NCI-H82 treated with DMSO at 0.1 percent for 48 hours (cell line): ENCODE measurements around the gene OPCML.

ENCODE experiments used
- DNase-seq: peaks from one replicate; lab custom pipeline; 2025; ENCODE audit not compliant: unreplicated experiment; lab: John Stamatoyannopoulos, UW

OPCML gene

DNA sequence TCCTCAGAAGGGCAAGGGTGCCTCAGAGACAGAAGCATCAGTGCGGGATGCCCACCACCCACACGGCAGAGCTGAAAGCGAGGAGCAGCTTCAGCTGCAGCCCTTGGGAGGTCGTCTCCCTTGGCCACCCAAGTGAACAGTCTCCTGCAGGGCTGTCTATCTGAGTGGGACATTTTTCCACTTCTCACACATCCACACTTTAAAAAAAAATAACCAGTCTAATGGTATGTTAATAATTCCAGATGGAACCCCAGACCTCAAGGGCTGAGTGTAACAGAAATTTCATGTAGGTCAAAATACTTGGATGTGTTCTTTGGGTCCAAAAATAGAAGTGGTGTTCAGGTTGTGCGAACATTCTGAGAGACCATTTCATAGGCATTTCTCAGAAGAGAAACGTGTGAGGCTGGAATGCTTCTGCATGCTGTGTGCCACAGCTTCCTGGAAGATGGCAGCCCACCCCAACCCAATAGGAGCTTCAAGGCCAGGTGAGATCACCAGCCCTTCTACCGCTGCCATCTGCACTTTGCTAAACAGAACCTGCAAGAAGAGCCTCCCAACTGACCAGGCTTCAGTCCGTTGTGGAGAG is 623.2 kb downstream of the OPCML start:
- no peak for DNase-seq

DNA sequence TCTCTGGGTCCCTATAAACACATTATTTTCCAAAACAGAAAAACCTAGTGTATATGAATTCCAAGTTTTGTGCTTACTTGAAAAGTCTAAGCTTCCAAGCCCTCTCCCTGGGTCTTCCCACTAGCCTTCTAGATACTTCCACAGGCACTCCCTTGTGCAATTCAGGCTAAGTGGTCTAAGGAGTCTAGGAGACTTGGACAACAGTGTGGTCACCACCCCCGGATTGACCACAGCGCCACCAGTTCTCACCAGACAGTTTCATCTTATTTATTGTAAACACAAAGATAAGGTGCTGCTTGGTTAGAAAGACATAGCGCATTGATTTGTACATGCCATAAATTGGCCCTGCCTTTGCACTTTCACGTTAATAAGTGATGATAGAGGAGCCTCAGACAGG is 623.9 kb downstream of the OPCML start:
- DNase-seq = no peak

DNA sequence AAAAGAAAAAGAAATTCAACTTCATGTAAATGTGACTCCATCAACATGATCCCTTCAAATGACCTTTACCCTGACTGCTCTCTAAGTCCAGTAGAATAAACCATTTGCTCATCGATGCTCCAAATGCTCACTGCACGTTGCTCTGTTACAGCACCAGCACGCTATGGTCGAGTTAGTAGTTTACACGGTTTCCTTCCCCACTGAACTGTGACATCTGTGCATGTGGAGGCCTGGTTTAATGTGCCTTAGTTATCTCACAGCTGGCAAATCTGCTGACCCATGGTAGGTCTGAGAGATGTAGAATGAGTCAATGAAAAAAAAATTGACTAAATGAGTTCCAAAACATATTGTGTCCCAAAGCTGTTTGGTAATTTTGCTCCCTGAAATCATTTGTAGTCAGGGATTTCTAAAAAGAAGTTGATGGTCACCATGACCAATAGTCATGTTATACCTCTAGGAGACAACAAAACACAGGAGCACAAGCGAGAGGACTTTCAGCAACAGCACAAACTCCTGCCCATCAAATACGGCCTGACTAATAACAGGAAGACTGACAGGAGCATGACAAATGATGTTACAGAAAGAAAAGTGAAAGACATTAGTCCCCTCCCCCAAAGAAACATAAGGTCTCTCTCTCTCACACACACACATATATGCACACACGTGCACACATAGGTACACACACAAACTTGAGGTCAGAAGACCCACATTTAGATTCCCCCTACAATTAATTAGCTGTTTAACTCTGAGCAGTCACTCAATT is 624.5 kb downstream of the OPCML start:
- no peak for DNase-seq

DNA sequence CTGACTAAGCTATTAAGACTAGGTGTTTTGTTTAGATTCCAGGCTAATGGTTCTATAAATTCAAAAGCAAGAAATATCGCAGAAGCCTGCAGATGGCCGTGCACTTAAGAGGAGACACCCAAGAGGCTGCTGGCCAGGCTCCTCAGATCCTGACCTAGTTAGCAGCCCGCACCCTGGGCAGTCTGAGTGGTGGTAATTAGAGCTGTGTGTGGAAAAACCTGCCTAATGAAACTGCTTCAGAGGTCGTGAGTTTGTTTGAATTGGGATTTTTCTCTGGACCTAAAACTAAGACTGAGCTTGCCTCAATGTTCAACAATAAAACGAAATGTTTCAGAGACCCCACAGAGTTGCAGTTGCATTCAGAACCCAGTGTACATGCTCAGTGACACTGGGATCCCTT is 627.7 kb downstream of the OPCML start:
- no peak for DNase-seq

DNA sequence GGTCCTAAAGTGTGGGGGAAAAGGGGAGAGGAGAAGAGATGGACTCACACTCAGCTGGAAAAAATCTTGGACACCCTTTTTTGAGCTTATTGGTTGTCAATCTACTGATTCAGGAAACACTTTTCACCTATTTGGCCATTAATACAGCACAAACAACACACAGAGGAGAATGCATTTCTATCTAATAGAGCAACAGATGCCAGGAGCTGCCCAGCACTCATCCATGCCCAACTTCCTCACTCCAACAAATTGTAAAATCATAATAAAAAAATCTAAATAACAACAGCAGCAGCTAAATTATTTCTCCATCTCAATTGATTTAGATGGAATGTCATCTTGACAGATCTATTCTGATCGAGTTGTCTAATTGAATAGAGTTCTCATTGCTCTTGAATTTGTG is 628.2 kb downstream of the OPCML start:
- no peak for DNase-seq

DNA sequence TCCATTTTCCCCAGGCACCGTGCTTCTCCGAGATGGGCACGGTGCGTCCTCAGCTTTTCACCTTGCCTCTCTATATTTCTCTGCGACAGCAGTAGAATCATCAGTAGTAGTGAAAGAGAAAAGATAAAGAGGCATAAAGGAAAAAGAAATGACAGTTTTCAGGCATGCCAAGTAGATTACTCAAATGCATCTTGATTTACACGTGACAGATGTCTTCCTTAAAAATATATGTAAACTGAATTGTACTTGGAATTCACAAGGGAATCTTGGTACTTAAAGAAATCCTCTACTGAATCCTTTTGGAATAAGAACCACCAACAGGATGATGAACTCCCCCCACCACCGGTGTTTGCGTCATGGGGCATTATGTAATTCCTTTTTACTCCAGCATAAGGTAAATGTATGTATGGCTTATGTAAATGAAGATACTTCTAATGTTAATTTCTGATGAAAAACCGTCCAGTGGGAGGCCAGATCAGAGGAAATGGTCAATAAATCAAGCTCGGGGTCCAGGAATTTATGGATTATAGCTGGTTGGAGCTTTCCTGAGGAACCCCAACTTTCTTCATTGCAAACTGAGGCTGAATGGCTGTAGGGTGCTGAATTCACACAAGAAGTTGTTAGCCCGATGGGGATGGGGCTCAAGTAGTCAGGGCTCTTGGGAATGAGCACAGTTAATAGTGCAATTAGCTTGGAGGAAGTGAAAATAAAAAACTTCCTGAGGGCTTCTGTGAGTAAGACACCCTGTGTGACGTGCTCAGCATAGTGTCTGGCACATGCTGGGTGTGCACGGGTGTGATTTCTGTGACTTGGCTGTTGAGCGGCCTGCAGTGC is 630.4 kb downstream of the OPCML start:
- no peak for DNase-seq

DNA sequence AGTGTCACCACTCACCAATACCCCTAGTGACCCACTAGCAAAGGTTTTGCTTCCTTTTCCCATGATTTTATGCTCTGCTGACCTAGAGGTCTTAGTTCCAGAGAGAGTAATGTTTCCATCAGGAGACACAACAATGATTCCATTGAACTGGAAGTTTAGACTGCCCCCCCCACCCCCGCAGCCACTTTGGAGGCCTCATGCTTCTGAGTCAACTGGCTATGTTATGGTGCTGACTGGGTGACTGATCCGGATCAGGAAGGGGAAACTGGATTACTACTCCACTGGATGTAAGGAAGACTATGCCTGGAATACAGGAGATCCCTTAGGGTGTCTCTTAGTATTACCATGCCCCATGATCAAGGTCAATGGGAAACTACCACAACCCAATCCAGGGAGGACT is 633.6 kb downstream of the OPCML start:
- DNase-seq = no peak

DNA sequence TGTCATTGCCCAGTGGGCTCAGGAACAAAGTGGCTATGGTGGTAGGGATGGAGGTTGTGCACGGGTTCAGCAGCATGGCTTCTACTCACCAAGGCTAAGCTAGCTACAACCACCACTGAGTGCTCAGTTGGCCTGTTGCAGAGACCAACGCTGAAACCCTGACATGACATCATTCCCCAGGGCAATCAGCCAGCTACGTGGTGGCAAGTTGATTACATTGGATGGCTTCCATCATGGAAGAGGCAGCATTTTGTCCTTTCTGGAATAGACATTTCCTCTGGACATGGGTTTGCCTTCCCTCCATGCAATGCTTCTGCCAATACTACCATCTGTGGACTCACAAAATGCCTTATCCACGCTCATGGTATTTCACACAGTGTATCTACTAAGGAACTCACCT is 634.3 kb downstream of the OPCML start:
- no peak for DNase-seq

DNA sequence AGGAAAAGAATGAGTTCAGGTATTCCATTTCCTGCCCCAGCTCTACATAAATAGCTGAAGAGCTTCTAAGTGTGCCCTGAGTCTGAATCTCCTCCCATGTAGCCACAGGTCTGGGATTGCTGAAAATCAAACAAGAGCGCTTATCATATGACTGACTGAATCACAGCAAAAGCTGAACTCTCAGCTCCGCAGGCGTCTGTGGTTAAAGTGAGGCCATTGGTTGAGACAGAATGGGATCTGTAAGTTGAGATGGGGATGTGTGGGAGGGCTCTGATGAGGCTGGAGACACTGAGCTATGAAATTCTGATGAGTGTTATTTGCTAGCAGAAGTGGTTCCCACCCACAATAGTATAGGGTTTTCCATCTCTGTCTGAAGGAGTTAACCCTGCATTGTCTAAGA is 637.0 kb downstream of the OPCML start:
- DNase-seq = no peak

DNA sequence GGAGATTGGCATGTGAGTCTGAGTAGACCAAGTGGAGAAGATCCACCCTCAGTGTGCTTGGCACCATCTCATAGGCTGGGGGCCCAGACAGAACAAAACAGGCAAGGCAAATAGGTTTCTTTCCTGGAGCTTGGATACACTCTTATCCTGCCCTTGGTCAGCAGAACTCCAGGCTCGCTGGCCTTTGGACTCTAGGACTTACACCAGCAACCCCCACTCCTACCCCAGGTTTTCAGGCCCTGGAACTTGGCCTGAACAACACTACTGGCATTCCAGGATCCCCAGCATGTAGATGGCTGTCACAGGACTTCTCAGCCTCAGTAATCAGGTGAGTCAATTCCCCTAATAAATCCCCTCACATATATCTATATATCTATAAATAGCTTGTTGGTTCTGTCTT is 637.7 kb downstream of the OPCML start:
- DNase-seq = no peak

DNA sequence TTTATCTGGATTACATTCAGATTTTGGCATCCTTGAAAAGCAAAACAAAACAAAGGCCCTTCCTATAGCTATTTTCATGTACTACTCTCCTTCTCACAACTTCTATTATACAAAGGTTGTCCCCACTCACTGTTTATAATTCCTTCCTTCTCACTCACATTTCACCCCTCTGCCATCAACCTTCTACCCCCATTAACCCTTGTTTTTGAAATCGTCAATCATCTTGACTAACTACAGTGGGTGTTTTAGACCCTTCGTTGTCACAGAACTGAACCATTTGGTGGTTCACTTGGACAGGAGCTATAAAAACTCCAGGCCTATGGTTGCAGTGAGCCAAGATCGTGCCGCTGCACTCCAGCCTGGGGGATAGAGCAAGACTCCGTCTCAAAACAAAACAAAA is 639.4 kb downstream of the OPCML start:
- no peak for DNase-seq

DNA sequence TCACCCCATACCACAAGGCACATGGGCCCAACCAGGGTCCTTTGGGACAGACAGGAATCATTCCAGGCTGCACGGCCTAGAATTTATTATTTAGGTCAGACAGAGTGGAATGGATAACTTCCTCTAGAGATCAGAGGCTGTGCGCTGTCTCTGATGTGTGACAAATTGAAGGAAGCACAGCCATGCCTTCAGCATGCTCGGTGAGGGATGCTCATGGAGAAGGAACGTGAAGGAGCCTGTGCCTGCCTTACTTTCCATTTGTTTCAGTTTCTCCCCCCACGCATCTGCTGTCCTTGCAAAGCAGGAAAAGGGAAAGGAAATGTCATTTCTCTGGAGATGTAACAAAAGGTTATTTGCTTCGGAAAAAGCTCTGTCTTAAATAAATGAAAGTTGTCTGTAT is 644.1 kb downstream of the OPCML start:
- DNase-seq = no peak

DNA sequence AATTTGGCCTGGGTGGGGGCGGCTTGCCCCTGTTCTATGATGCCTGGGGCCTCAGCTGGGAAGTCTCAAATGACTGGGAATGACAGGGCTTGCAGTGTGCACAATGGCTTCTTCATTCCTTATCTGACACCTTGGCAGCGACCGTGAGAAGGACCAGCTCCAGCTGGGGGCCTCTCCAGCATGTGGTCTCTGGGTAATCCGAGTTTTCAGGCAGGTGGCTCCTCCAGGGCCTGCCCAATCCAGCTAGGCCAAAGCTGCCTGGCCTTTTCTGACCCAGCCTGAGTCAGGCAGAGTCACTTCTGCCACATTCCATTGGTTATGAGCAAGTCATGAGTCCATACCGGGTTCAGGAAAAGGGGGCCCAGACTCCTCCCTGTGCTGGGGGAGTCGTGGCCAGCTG is 646.0 kb downstream of the OPCML start:
- no peak for DNase-seq

DNA sequence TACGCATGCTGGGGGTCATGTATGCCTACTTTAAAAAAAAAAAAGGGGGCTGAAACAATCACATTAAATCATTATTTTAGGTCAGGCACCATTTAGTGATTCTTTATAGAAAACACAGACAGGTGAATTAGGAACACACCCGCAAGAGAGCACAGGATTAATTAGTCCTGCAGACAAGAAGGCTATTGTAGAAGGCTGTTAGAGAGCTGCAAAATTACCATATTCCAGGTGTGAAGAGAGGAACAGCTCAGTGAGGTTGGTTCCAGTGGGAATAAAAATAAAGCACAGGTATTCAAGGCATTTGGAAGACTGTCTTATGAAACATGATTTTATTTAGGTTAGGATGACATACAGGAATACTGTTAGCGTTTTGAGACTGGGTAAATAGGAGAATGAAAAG is 649.1 kb downstream of the OPCML start:
- DNase-seq = no peak

DNA sequence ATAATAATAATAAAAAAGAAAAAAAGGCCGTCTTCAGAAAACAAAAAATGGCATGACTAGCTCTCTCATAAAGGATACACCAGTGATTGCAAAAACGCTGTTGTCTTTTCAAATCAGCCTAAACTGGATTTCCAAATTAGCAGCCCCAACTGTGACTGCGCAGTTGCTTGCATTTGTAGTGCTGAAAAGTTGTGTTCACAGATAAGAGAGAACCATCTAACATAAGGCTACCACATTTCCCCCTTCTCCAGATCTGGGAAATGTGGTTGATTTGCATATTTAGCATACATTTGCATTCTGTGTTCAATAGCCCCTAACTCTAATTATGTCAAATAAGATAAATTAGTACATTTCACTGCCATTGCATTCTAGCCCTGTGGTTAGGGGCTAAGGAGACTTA is 650.7 kb downstream of the OPCML start:
- no peak for DNase-seq

DNA sequence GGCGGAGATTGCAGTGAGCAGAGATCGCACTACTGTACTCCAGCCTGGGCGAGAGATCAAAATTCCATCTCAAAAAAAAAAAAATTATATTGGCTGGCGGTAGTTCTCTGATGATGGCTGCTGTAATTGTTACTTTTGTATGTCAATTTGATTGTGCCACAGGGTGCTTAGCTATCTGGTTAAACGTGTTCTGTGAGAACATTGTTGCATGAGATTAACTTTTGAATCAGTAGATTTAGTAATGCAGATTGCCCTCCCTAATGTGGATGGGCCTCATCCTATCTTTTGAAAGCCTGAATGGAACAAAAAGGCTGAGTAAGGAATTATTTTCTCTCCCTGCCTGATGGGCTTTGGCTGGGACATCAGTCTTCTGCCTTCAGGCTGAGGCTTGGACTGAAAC is 654.2 kb downstream of the OPCML start:
- no peak for DNase-seq

DNA sequence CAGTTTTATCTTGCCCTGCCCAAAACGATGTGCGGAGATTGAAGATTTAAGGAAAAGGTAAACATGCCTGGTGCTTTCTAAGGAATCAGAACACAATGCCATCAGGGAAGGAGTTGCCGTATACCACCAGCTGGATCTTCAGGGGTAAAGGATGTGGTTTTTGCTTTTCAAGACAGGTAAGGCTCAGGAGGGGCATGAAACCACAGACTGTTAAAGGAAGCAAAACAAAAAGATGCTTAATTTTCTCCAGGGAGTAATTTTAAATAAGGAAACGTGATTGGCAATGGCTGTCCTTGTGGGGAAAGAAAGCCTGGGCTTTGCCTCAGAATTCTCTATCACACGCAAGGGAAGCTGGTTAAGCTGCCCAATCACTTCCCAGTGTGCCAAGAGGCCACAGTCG is 655.6 kb downstream of the OPCML start:
- no peak for DNase-seq

DNA sequence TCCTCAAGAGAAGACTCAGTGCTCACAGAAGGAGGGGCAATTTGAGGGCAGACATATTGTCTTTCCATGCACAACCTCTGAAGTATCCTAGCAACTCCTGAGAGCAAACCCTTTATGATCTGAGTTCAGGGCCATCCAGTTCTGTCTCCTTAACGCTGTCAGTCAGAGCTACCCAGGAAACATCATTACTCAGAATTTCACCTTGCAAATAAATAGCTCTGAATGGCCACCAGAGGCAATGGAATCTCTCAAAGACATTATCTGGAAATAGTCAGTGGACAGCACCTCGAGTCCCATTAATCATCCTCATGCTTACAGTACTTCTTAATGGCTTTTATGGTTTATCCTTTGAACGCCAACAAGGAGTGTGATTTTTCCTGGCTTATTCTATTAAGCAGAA is 656.1 kb downstream of the OPCML start:
- DNase-seq = no peak

DNA sequence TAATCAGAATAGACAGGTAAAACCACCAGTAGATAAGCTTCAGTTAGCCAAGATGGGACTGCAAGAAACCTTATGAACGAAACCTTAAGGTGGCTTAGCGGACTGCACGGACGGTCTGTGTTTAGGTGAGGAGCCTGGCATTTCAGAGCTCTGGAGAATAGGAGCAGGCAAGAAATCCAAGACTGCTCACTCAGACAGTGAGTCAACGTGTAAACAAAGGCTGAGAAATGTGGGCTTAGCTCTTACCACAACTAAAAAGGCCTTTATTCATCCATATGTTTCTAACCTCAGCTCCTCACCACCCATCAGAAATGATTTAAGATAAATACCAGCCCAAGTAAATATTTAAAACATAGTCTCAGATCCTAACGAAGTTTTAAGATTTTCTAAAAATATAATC is 657.7 kb downstream of the OPCML start:
- no peak for DNase-seq

DNA sequence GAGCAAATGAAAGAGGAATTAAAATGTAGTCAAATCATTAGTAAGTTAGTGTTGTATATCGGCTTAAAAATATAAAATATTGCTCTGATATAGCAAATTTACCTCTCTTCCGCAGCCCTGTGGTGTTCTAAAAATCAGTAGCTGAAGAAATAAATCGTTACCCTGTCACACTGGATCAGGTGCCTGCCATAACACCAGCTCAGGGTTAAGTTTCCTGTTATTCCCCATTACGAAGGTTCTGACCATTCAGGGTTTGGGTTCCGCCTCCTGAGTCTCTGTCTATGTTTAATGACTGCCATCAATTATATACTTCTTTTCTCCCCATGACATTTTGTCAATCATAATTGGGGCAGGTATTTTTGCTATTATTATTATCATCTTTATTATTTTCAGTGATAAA is 658.5 kb downstream of the OPCML start:
- no peak for DNase-seq

DNA sequence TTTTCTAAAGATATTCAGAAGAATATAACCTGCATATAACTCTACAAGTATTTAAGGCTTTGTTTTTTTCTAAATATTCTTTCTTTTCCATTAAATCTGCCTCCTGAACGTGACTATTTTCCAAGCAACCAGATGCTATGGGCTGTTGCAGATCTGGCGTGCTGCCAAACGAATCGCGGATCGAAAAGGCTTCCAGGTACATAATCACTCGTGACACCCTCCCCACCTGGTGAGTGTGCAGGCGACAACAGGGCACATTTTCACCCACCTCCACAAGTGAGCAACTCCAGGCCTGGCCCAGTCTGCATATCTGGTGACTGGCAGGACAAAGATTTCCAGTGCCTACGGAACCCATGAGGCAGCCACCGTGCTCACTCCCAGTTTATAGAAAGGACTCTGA is 660.1 kb downstream of the OPCML start:
- DNase-seq = no peak
